ENCODE results near the gene ANKMY1. TPM values are rescaled to one million over a fixed set of nuclear protein-coding genes. Genes with fewer than 3 reads are reported as not detected.
"Not testable (repeated sequence)": the region's sequence is repeated elsewhere in the genome, so short reads cannot be mapped to it uniquely, and the experiment has no call there.

The ANKMY1 gene
- polyA plus RNA-seq, 1 donor, result 9.7 TPM

DNA sequence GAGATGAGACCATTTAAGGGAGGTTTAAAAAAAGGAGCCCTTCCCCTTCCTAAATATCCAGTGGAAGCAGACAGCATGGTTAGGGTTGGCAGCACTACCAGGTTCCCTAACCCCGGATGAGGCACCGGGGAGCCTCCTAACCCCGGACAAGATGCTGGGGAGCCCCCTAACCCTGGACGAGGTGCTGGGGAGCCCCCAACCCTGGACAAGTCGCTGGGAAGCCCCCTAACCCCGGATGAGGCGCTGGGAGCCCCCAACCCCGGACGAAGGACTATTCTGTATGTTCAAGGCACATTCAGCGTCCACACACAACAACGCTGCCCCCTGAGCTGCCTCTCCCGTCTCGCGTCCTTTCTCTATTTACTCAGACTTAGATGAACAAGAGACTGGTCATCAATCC lies 51.9 kb downstream of the ANKMY1 start:
- no peak for DNase-seq (ENCODE audit: low read depth)

DNA sequence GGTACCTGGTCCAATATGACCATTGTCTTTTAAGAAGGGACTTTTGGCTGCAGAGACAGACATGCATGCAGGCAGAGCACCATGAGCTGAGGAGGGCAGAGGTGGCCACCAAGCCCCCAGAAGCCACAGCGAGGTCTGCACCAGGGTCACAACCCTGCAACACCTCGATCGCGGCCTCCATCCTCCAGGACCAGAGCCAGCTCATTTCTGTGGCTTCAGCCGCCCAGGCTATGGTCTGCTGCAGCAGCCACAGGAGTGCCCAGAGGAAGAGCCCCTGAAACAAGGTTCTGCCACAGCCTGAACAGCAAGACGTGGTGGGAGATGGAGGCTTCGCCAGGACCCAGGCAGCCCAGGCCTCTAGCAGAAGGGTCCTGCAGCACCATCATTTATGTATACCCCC lies 53.9 kb downstream of the ANKMY1 start:
- DNase-seq (ENCODE audit: low read depth), result no peak

DNA sequence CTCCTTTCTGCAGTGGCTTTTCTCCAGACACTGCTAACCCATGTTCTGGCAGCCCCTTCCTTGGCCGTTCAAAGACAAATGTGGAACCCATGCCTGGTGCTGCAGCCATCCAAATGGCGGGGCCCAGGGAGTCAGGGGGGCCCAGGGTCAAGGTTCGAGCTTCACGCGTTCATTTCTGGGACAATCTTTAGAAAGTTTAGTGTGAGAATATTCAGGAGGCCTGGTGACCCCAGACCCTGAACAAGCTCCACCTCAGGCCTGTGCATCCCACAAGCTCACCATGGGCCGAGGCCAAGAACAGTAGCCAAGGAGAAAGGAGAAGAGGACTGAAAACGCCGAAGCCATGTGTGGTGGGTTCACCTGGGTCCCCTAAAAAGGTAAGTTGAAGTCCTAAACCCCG lies 54.4 kb downstream of the ANKMY1 start:
- no peak for DNase-seq (ENCODE audit: low read depth)

DNA sequence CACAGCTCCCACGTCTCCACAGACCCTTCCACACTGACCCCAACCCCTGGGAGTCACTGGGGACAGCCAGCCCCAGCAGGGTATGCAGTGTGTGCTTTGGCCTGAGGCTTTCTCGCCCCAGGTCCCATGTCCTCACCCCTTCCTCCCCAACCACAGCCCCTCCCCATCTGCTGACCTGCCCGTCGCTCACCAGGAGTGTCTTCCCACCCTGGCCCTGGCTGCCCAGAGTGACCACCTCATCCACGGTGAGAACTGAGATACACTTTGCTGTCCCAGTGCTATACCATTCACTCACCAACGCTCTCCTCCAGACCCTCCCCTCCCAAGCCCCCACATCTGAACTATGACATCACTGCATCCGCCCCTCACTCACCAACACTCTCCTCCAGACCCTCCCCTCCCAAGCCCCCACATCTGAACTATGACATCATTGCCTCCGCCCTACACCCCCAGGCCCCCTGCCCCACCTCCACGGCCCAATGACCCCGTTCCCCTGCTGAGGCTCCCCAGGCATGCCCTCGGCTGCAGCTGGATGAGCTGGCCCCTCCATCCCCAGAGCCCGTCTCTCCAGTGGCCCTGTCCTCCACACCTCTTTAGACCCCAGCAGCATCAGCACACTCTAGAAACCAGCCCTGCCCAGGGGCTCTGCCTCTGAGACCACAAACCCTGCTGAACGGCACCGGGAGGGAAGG lies 55.2 kb downstream of the ANKMY1 start:
- DNase-seq (ENCODE audit: low read depth), result no peak

DNA sequence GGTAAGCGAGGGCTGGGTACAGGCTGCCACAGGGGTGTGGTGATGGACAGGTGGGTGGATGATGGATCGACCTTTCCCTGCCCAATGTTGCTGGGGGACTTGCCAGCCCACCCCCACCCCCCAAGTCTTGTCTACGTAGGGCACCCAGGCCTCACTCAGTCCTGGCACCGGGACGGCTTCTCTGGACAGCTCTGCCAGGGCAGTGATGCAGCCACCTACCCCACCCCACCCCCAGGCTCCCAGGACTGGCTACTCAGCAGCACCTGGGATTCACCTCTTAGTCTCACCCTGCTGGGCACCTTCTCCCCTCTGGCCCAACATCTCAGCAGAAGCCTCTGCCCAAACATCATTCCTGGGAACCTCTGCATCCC lies 55.7 kb downstream of the ANKMY1 start:
- no peak for DNase-seq (ENCODE audit: low read depth)

DNA sequence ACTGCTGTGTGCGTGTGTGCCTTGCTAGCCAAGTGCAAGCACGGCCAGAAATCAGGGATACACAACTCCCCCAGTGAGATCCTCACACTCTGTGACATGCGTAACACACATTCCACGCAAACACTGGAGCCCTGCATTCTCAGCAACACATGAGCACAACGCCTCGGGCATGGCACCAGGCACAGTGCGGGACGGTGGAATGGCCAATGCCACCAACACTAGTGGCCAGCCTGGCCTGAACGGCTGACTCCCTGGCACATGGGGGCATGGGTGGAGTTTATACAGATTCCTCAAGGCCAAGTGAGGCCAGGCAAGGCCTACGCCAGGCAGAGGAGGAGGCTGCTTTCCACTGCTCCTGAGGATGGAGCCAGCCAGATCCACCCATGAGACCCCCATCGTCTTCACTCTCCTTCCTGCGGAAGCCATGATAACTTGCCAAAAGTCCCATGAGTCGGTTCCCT lies 56.2 kb downstream of the ANKMY1 start:
- DNase-seq (ENCODE audit: low read depth), result no peak

DNA sequence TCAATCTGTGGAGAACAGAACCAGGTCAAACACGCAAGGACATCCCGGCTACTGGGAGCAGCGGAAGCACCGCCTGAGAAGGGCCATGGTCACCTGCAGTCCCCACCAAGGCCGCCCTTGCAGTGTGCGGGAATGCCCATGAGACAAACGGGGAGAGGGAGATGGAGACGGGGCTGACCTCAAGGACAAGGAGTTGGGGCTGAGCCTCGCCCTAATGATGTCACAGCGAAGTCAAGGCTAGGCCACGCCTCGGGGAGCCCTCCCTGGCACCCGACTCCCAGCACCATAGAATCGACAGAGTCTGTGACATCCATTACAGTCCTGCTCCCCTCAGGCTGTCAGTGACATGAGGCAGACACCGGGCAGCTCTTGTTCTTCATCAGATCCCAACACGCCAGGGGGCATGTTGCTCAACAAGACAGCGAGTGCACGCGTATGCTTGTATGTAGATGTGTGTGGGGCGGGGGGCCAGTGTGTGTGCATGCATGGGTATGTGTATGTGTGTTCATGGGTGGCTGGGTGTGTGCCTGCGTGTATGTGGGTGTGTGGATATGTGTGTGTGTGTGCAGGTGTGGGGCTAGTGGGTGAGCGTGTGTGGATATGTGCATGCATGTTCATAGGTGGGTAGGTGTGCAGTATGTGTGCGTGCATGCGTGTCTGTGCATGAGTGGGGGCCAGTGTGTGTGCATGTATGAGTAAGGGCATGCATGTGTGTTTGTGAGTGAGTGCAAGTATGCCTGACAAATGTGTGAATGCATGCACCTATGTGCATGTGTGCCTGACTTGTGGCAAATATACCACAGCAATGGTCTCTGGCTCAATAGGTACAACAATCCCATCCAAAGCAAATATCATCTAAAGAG lies 57.0 kb downstream of the ANKMY1 start:
- DNase-seq (ENCODE audit: low read depth), result no peak

DNA sequence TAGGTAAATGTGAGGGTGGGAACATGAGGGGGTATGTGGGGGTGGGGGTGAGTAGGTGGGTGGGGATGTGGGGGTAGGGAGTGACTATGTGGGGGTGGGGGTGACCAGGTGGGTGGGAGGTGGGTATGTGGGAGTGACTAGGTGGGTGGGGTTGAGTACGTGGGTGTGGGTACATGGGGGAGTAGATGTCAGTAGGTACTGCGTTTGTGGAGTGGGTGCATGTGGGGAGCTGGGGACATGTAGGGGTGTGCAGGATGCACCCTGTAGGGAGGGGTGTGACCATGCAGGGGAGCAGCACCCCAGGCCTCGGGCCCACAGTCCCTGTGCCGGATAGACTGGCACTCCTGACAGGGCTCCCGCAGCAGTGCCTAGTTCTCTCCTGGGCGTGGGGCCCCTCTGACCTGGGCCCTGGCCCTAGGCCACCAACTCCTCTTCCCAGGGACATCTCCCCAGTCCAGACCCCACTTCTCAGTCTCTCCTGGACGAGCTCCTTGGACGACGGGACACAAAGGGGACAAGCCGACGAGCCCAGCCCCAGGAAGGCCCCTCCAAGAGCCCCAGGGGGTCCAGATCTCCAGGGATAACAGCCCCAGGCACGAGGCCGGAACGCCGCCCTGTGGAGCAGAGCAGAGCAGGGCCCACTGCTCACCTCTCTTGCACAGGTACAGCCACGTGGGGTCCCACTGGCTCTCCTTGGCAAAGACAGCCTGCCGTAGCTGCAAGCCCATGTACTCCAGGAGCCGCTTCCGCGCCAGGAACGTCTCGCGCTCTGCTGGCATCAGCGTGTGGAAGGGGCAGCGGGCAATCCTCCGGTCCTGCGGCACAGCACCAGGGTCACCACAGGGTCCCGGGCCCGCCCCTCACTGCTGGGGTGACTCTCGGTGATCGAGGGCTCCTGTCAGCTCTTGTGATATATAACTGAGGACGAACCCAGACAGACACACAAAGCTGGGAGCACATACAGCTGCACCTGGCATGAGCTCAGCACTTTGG lies 58.2 kb downstream of the ANKMY1 start:
- no peak for DNase-seq (ENCODE audit: low read depth)

DNA sequence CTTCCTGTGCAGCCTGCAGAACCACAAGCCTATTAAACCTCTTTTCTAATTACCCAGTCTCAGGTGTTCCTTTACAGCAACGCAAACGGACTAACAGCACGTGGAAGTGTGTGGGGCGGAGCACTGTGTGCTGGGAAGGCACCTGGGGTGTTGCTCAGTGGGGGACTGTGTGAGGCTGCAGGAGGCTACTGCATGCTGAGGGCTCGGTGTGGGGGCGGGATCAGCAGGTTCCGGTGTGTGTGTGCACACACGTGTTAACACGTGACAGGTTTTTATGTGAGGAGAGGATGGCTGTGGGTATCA lies 58.9 kb downstream of the ANKMY1 start:
- no peak for DNase-seq (ENCODE audit: low read depth)

DNA sequence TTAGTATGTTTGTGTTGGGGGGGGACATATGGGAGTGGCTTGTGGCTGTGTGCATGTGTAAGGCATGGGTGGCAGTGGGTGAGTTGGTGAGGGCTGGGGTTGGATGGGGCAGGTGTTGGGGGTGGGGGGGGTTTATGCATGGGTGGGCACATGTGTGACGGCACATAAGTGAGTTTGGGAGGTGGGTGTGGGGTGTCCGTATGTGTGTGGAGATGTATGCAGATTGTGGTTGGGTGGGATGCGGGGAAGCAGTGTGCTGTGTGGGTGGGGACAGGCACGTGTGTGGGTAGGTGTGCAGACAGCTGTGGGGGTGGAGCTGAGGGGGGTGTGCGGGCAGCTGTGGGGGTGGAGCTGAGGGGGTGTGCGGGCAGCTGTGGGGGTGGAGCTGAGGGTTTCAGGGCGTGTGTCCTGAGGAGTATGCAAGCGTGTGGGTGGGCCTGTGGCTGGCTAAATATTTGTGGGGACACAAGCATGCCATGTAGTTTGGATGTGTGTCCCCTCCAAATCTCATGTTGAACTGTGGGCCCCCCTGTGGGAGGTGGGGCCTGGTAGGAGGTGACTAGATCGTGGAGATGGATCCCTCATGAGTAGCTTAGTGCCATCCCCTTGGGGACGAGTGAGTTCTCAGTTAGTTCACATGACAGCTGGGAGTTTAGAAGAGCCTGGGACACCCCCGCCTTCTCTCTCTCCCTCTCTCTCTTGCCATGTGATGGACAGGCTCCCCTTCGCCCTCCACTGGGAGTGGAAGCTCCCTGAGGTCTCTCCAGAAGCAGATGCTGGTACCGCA lies 59.4 kb downstream of the ANKMY1 start:
- DNase-seq (ENCODE audit: low read depth), result no peak

DNA sequence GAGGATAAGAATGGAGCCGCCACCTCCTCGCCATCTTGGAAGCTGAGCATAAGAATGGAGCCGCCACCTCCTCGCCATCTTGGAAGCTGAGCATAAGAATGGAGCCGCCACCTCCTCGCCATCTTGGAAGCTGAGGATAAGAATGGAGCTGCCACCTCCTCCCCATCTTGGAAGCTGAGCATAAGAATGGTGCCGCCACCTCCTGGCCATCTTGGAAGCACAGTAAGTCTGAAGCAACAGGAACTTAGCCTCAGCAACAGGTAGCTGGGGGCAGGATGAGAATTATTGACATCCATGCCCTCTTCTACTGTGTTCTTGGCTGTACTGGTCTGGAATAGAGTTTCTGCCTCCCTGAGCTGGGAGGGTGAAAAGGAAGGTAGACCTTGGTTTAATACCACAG lies 60.7 kb downstream of the ANKMY1 start:
- DNase-seq (ENCODE audit: low read depth), result not testable (repeated sequence)

DNA sequence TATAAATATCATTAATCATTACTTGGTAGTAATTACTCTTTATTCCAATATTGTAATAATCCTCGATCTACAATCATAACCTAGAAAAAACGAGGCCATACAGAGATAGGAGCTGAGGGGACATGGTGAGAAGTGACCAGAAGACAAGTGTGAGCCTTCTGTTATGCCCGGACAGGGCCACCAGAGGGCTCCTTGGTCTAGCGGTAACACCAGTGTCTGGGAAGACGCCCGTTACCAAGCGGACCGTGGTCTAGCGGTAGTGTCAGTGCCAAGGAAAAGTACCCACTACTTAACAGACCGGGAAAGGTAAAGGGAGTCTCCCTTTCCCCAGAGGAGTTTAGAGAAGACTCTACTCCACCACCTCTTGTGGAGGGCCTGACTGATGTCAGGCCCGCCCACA lies 62.8 kb downstream of the ANKMY1 start:
- not testable (repeated sequence) for DNase-seq (ENCODE audit: low read depth)

DNA sequence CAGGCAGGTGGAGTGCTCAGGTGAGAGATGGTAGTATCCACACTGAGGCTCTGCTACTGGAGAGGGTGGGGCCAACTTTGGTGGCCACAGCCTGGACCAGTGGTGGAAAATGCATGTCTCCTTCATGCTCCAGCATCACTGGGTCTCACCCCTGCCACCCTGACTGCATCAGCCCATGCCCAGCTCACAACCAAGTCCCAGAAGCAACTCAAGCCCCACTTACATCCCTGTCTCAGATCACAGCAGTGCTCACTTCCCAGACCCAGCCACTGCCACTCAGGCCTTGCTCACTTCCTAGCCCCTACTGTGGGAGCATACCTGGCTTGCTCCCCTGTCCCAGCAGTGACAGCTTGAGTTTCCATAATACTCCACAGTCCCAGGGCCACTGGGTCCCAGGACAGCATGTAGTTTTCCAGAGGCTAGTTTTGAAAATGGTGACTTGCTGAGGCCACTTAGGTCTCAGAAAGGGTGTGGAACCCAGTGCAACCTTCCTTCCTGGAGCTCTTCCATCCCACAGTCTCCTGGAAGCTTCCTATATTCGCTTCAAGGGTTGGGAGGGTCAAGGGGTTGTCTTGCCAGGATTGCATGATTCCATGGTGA lies 63.5 kb downstream of the ANKMY1 start:
- DNase-seq (ENCODE audit: low read depth), result no peak

DNA sequence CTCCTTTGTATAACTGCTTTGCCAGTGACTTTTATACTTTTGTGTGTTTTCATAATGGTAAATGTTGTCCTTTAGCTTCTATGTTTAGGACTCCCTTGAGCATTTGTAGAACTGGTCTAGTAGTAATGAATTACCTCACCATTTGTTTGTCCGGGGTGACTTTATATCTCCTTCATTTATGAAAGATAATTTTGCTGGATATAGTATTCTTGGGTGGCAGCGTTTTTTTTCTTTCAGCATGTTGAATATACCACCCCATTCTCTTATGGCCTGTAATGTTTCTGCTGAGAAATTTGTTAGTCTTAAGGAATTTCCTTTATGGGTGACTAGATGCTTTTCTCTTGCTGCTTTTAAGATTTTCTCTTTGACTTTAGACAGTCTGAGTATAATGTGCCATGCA lies 66.3 kb downstream of the ANKMY1 start:
- DNase-seq (ENCODE audit: low read depth), result no peak

DNA sequence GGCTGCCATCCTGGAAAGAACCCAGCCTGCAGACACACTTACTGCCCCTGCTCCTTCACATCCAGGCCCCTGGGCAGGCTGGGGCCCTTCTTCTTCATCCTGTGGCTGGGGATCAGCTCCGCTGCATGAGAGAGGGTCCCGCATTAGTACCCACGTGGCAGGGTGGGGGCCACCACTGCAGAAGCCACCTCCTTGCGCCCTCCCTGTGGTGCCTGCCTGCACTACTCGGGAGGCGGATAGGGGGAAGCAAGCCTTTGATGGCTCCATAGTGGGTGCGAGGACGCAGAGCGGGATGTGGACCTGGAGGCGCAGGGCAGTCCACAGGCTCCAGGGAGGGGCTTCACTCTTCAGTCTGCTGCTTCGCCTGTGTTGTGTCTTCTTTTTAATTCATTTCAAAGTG lies 75.6 kb downstream of the ANKMY1 start:
- no peak for DNase-seq (ENCODE audit: low read depth)

DNA sequence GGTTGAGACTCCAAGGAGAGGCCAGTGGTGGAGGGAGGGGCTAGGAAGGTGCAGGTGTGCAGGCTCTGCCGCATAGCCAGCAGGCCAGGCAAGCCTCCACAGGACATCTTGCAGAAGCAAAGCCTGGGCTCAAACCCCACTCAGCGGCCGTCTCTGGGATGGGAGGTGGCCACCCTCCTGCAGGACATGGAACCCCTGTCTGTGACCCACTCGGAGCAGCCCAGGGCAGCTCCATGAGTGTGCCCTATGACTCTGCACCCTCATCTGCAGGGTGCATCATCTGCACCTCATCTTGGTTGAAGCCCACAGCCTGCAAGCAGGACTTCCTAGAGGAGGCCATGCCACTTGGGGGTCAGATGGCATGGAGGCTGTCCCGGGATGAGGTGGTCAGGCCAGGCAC lies 76.1 kb downstream of the ANKMY1 start:
- DNase-seq (ENCODE audit: low read depth), result no peak

DNA sequence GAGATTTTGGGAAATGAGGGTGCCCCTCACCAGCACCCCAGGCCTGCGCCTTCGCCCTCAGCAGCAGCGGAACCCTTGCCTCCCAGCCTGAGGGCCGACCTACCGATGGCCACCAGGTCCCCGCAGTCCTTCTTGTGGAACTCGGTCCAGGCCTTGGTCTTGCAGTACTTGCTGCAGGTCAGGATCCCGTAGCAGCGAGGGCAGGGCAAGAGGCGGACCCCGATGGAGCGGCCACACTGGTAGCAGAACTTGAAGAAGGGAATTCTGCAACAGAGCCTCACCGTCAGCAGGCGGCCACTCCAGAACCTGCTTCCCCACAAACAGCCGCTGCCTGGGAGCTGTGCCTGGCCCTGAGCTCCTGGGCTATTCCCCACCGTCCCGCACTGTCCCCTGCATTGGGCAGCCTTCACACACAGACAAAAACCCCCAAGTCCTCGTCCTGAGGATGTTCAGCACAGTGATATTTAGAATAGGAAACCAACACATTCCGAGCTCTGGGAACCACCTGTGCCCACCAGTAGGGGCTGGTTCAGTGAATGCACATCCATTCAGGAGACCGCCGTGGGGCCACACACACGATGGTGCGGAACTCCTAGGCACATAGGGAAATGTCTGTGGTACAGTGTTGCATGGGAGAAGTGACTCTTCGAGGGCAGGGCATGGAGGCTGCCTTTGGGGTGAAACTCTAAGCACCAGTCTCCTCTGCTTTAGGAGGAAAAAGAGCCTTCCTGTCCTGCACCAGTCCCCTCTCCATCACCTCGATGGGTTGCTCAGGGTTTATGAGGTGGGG lies 76.8 kb downstream of the ANKMY1 start:
- no peak for DNase-seq (ENCODE audit: low read depth)

DNA sequence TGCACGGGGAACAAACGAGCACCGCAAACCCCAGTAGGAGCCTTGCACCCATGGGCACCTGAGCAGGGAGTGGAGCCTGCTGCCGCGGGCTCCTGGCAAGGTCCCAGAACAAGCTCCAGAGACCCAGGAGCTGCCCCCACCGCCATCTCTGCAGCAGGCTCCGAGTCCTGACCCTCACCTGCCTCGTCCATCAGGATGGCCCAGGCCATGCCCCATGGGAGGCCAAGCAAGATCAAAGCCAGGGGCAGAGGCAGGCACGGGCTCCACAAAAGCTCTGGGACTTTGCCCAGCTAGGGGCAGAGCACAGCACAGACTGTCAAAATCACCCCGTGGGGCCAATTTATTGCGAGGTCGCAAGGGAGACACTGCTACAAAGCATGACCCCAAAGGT lies 78.7 kb downstream of the ANKMY1 start:
- DNase-seq (ENCODE audit: low read depth), result no peak

DNA sequence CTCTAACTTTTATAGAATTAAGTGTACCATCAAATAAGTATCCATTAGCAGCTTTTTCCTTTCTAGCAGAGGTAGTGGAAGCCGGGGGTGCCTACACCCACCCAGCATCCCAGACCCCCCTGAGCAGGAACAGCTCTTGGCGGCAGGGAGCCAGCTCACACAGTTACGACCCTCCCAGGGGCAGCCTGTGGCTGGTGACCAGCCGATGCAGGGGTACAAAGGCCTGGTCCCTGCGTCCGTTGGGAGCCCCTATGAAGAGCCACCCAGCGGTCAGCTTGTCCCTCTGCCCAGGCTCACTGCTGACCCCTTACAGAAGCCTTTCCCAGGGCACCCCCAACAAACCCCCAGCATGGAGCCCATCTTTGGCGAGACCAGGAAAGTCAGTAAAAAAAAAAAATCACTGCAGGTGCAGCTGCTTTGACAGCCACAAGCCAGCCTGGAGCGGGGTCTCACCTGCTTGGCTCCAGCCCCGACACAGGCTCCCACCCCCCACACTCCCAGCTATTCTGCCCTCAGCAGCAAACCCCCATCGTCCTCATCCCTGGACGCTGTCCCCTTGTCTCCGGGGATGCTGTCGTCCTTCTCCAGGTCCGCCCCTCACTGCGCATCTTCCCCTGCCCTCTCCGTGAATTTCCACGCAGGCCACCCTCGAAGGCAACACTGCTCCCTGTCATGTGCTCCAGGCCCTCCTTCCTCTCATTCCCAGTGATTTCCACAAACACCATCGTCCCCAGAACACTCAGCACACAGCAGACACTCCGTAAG lies 79.3 kb downstream of the ANKMY1 start:
- DNase-seq (ENCODE audit: low read depth), result no peak
